Pulmonary artery endothelial cell (primary cell): ENCODE measurements around the gene GPC6. TPM values are rescaled to one million over a fixed set of nuclear protein-coding genes. Genes with fewer than 3 reads are reported as not detected.
"Not testable (repeated sequence)": the region's sequence is repeated elsewhere in the genome, so short reads cannot be mapped to it uniquely, and the experiment has no call there.

Source experiments
- DNase-seq: peaks from one replicate; pipeline ENCODE4 v3.0.0-alpha.2; 2011; ENCODE audit warnings: low read depth, low spot score
- total RNA-seq: library from RNA; depleted of rRNA; stranded (reverse); fragments of >200 nt; gene quantifications from 2 replicates; pipeline ENCODE4 v1.2.3, GENCODE V29; 2014

Gene GPC6
- total RNA-seq, 1 donor from 2014 or later, result under 0.01 TPM

DNA sequence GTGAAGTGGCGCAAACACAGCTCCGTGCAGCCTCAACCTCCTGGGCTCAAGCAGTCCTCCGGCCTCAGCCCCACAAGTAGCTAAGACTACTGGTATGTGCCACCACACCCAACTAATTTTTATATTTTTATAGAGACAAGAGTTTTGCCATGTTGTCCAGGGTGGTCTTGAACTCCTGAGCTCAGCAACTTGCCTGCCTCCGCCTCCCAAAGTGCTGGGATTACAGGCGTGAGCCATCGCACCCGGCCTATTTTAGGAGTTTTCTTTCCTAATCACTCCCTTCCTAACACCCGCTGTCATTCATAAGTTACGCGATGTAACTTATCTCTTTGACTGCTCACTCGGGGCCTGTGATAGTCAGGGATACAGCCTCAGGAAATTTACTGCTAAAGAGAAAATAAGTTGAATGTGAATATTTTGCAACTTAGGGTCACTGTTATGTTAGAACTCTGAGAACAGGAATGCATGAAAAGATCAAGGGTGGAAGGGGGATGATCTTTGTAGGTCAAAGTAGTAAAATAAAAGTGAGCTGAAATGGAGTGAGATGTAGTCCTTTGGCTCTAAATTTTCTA lies 1112.6 kb downstream of the GPC6 start:
- no peak for DNase-seq

GRCh38 chr13:94342436-94343242 lies 1116.0 kb downstream of the GPC6 start:
- DNase-seq, result no peak

GRCh38 chr13:94343243-94343585 lies 1116.6 kb downstream of the GPC6 start:
- no peak for DNase-seq

DNA sequence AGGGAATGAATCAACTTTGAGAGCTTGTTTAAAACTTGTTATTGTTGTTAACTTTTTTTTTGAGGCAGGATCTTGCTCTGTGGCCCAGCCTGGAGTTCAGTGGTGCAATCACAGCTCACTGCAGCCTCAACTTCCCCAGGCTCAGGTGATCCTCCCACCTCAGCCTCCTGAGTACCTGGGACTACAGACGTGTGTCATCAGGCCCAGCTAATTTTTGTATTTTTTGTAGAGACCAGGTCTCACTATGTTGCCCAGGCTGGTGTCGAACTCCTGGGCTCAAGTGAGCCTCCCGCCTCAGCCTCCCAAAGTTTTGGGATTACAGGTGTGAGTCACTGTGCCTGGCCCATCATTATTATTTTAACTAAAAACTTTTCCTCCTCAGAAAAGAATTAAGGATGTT lies 1117.1 kb downstream of the GPC6 start:
- DNase-seq, result not testable (repeated sequence)

DNA sequence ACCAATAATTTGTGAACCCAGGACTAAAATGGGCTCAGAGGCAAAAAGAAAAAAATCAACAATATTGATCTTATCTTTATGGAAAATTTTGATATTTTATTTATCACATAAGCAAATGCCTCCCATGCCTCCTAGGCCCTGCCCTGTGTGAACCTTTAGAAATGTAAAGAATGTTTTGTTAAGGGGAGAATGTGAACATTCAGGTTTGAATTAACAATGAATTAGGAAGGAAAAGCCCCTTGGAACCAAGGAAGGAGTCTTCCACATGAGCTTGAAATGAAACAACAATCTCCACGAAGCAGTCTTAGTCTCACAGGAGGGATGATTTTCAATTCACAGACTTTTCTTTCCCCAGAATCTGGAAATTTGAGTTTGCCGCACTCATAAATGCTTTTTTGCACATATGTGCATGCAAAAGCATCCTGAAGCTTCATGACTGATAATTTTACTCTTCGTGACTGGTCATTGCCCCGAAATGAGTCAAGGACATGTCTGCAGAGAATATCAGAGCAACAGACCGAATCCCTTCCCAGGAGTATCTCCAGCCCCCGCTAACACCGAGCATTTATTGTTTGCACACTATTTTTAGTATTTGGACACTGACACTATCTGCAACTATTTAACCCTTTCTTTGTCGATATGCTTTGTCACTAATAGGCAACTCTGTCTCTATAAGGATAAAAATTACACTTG lies 1117.7 kb downstream of the GPC6 start:
- no peak for DNase-seq

- DNase-seq, result peak; percentile 27
Observed at GRCh38 chr13:94345374-94346195, 1119.0 kb downstream of the GPC6 start.

DNA sequence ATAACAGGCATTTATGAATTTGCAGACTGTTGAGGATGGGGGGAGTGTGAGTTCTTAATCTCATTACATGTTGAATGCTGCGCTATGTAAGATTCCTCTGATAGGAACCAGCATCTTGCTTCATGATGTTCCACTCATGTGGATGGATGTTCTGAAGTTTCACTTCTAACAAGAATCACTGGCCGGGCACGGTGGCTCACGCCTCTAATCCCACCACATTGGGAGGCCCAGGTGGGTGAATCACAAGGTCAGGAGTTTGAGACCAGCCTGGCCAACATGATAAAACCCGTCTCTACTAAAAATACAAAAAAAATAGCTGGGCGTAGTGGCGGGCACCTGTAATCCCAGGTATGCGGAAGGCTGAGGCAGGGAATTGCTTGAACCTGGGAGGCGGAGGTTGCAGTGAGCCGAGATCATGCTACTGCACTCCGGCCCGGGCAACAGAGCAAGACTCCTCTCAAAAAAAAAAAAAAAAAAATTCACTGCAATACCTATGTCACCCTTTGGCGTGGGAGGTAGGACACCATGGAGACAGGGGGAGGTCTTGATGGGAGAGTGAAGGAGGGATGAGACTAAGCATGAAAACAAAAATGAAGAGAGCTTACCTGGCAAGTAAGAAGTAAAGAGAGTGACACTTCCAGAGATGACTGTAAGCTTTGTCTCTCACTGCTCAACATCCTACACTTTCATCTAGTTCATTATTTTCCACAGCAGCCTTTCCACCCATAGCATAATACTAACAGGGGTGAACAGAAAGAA lies 1119.8 kb downstream of the GPC6 start:
- DNase-seq, result no peak

DNA sequence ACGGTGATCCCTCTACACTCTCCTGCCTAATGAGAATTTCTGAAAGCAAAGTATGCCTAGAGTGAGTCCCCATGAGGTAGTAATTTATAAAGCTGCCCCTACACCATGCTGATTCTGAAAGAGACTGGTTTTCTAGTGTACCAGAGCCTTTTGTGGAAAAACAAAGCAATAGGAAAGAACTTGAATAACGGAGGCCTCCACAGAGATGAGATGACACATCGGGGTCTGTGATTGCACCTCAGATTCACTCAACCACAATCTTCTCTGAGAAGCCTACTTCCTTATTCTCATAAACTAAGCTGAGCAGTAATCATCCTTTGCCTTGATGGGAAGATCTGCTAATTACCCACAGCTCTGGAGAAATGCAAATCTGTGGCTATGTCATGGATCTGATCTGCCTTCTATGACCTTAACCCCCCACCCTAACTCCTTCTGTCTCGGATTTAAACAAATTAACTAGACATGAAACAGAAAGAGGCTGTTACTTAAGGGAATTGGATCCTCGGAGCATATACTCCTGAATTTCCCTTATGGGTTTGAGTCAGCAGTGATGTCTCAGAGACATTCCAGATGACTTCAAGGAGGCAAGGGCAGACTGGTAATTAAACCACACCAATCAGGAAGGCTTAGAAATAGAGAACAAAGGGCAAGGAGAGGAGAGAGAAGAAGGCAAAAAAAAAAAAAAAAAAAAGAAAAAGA lies 1124.8 kb downstream of the GPC6 start:
- no peak for DNase-seq

DNA sequence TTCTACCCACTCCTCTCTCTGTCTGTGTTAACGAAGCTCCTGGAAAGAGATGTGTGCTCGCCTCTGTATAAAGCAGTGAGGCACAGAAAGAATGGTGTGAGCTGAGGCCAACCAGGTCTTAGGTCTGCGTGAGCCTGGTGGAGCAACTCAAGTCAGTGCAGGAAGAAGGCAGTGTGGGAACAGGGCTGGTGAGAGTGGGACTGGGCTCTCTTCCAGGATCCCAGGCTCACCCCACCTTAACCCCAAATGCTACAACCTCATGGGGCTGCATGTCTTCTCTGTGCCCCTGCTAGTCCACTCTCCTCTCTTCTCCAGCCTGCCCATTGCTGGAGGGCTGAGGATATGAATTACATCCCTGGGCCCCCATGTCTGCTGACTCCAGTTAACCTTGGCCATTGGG lies 1125.5 kb downstream of the GPC6 start:
- no peak for DNase-seq

- DNase-seq, result no peak
Observed at GRCh38 chr13:94353167-94353710, 1126.6 kb downstream of the GPC6 start.

DNA sequence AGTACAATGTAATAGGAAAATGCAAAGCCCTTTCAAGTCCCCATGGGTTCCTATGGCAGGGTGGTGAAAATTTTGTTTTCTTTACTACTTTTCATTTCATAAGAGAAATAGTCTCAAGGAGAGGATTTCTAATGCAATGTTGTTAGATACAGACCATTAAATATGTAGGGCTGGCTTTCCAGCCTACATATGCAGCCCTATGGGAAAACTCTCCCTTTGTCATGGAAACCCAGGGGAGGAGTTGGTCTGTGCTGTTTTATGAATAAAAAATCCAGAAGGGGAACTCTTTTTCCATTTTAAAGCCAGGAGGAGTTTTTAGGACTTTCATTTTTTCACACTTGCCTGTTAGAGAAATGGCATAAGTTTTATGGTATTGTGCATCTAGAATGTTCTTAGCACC lies 1133.3 kb downstream of the GPC6 start:
- DNase-seq, result no peak

GRCh38 chr13:94362411-94362909 lies 1135.9 kb downstream of the GPC6 start:
- peak; percentile 54 for DNase-seq

GRCh38 chr13:94366677-94367076 lies 1140.1 kb downstream of the GPC6 start:
- no peak for DNase-seq

GRCh38 chr13:94369972-94370436 lies 1143.4 kb downstream of the GPC6 start:
- DNase-seq, result no peak

DNA sequence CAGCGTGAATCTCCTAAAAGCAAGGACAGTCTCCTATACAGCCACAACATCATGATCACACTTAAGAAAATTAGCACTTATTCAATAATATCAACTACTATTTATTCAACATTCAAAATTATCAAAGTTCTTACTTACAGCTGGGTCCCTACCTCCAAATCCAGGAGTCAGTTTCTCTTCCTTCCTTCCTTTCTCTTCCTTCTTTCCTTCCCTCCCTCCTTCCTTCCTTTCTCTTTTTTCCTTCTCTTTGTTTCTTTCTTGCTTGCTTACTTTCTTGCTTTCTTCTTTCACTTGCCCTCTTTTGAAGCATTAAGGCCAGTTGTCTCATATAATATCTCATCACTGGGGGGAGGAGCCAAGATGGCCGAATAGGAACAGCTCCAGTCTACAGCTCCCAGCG lies 1145.2 kb downstream of the GPC6 start:
- no peak for DNase-seq

GRCh38 chr13:94382517-94382916 lies 1155.9 kb downstream of the GPC6 start:
- no peak for DNase-seq

- no peak for DNase-seq
Observed at GRCh38 chr13:94382960-94383359, 1156.4 kb downstream of the GPC6 start.

GRCh38 chr13:94384231-94384905 lies 1157.8 kb downstream of the GPC6 start:
- no peak for DNase-seq

DNA sequence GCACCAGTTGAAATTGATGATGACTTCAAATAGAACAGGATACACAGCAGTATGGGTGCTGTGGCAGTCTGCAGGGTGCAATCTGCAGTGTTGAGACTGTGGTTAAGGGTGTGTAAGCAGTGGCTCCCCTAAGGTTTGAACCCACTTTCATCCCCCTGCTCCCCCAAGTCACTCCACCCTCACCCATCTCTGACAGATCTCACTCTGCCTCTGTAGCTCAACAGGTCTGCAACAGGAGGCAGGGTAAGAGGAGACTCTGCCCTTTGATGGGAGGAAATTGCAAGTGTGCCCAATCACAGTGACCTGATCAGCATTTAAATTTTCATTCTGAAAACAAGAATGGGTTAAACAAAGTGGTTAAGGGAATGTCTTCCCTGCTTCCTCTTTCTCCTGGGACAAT lies 1160.4 kb downstream of the GPC6 start:
- DNase-seq, result no peak
